Skeletal muscle cell (primary cell): ENCODE measurements around the gene C22orf39.

Source experiments
- DNase-seq: peaks from one replicate; pipeline ENCODE4 v3.0.0-alpha.2; 2010; ENCODE audit warnings: low read depth
- H3K4me3 ChIP-seq: 2 replicates; pipeline ENCODE4 v1.5.1; 2011; ENCODE audit warnings: low read depth, mild to moderate bottlenecking, control low read depth, low read length, moderate library complexity

Gene C22orf39

GRCh38 chr22:19447330-19448075 lies at the start of gene C22orf39:
C22orf39 (minus strand) TSS chr22:19447711; CDS start chr22:19447688, 23 bp downstream.
- H3K4me3 ChIP-seq, result peak within 1 kb of the TSS; percentile 73

GRCh38 chr22:19497245-19497644 lies 49.7 kb upstream of the C22orf39 start:
- peak; percentile 87 for DNase-seq
- H3K4me3 ChIP-seq, result no peak overlapping the region

More at GRCh38 chr22:19447330-19448075, at the start of gene C22orf39:
- peak; percentile 80 for DNase-seq

GRCh38 chr22:19496324-19496630 lies 48.8 kb upstream of the C22orf39 start:
- DNase-seq, result no peak
- no peak overlapping the region for H3K4me3 ChIP-seq

- H3K4me3 ChIP-seq, result no peak overlapping the region
- no peak for DNase-seq
Observed at GRCh38 chr22:19495562-19496323, 48.2 kb upstream of the C22orf39 start.

- no peak overlapping the region for H3K4me3 ChIP-seq
- no peak for DNase-seq
Observed at GRCh38 chr22:19494676-19495173, 47.2 kb upstream of the C22orf39 start.

GRCh38 chr22:19494001-19494560 lies 46.6 kb upstream of the C22orf39 start:
- no peak for DNase-seq
- no peak overlapping the region for H3K4me3 ChIP-seq

- no peak for DNase-seq
Observed at GRCh38 chr22:19492504-19493174, 45.1 kb upstream of the C22orf39 start.

GRCh38 chr22:19490628-19491230 lies 43.2 kb upstream of the C22orf39 start:
- DNase-seq, result no peak
- H3K4me3 ChIP-seq, result no peak overlapping the region

More at GRCh38 chr22:19492504-19493174, 45.1 kb upstream of the C22orf39 start:
- no peak overlapping the region for H3K4me3 ChIP-seq

GRCh38 chr22:19488884-19489843 lies 41.7 kb upstream of the C22orf39 start:
- DNase-seq, result no peak

GRCh38 chr22:19488285-19488684 lies 40.8 kb upstream of the C22orf39 start:
- no peak overlapping the region for H3K4me3 ChIP-seq
- DNase-seq, result no peak

More at GRCh38 chr22:19488884-19489843, 41.7 kb upstream of the C22orf39 start:
- H3K4me3 ChIP-seq, result no peak overlapping the region

GRCh38 chr22:19483481-19484244 lies 36.2 kb upstream of the C22orf39 start:
- H3K4me3 ChIP-seq, result no peak overlapping the region
- DNase-seq, result peak; percentile 78

GRCh38 chr22:19482297-19482696 lies 34.8 kb upstream of the C22orf39 start:
- H3K4me3 ChIP-seq, result no peak overlapping the region
- no peak for DNase-seq

- no peak overlapping the region for H3K4me3 ChIP-seq
- DNase-seq, result no peak
Observed at GRCh38 chr22:19480789-19481188, 33.3 kb upstream of the C22orf39 start.

- H3K4me3 ChIP-seq, result peak overlapping the region; percentile 87
- no peak for DNase-seq
Observed at GRCh38 chr22:19480173-19480568, 32.7 kb upstream of the C22orf39 start.

GRCh38 chr22:19479355-19480172 lies 32.1 kb upstream of the C22orf39 start, which contains the start of gene CDC45:
CDC45 (plus strand) TSS chr22:19479920; CDS start chr22:19479969, 49 bp downstream.
- peak within 1 kb of the TSS; percentile 87 for H3K4me3 ChIP-seq
- DNase-seq, result peak; percentile 95

GRCh38 chr22:19478901-19479354 lies 31.4 kb upstream of the C22orf39 start, which contains the start of gene UFD1:
UFD1 (minus strand) TSS chr22:19479193; CDS start chr22:19479085, 108 bp downstream.
- peak; percentile 43 for DNase-seq
- peak within 1 kb of the TSS; percentile 87 for H3K4me3 ChIP-seq
